MM.1S (cell line): ENCODE results near the gene MORN4.

Experiments
- CTCF ChIP-seq: fragments of 300-600 bp; sonication (generic); IDR thresholded peaks from 2 replicates; pipeline ENCODE4 v1.5.1; 2016; ENCODE audit warnings: antibody characterized with exemption, low read length, mixed read lengths
- EZH2 ChIP-seq: fragments of 300-600 bp; sonication (generic); optimal IDR thresholded peaks from 2 replicates; pipeline ENCODE3; 2017; ENCODE audit warnings: low read depth, mild to moderate bottlenecking, antibody characterized with exemption, low read length, mixed read lengths

- no peak for TF ChIP-seq CTCF
- TF ChIP-seq EZH2: no peak
These were observed 39.9 kb downstream of the MORN4 start for GRCh38 chr10:97593421-97593820.
